SK-N-SH (cell line): ENCODE data around the gene POLE2.

Source experiments
- EP300 ChIP-seq, 2 experiments: IDR thresholded peaks; 2 replicates each; pipeline versions ENCODE4 v1.4.0 to v1.6.1; 2012; ENCODE audit warnings: borderline replicate concordance in 1 of 2, low read depth in 1 of 2, low read length in 1 of 2
- RFX5 ChIP-seq: IDR thresholded peaks from 2 replicates; pipeline ENCODE4 v1.6.1; 2012; ENCODE audit warnings: mild to moderate bottlenecking, improper control_type of control experiment, low read length

DNA sequence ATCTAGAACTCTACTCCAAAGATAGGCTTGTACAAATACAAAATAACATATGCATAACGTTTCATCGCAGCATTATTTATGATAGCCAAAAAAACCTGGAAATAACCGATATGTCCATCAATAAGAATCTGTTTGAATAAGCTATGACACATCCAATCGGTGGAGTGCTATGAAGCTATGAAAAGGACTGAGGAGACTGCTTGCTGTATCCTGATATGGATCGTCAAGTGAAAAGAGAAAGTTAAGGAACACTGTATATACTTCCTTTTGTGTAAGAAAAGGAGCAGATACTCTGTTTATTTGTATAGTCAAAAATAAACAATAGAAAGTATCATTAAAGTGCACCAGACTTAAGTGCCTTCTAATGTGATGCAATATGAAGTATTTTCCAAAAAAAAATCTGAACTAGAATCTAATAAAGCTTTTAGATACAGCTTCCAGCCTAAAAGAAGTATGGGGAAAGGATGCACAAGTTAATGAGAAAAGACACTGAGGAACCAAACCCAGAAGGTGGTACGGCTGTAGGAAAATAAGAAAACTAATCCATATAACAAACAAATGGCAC is 4.3 kb upstream of the POLE2 start:
- TF ChIP-seq RFX5: no peak
- TF ChIP-seq EP300 (IDR thresholded peaks at IDR 0.05; ENCODE audit: borderline replicate concordance in 1 of 2, low read depth in 1 of 2, low read length in 1 of 2): no peak
